GM12892 (cell line): ENCODE data around the gene PLA2G4F.

Source experiments
- POLR2A ChIP-seq: IDR thresholded peaks from 2 replicates; pipeline ENCODE4 v1.6.1; 2011; ENCODE audit warnings: low read depth, low read length, control low read depth
- POLR2AphosphoS5 ChIP-seq: IDR thresholded peaks from 2 replicates; pipeline ENCODE4 v1.6.1; 2011; ENCODE audit warnings: low read depth, low read length, control low read depth
- TAF1 ChIP-seq: IDR thresholded peaks from 2 replicates; pipeline ENCODE4 v1.6.1; 2011; ENCODE audit warnings: low read depth, mild to moderate bottlenecking, control low read depth, low read length, borderline replicate concordance

- no peak for TF ChIP-seq TAF1
- no peak for TF ChIP-seq POLR2A
- no peak for TF ChIP-seq POLR2AphosphoS5
Measured at GRCh38 chr15:42163291-42163690, 6.9 kb upstream of the PLA2G4F start.
